Cerebellar nuclear complex (tissue), 1 donor: Measurements from ENCODE around the gene FNDC3B.

Source experiments
- DNase-seq, 2 experiments: peaks; one replicate each; lab custom pipeline; 2025; lab: John Stamatoyannopoulos, UW

Gene FNDC3B

DNA sequence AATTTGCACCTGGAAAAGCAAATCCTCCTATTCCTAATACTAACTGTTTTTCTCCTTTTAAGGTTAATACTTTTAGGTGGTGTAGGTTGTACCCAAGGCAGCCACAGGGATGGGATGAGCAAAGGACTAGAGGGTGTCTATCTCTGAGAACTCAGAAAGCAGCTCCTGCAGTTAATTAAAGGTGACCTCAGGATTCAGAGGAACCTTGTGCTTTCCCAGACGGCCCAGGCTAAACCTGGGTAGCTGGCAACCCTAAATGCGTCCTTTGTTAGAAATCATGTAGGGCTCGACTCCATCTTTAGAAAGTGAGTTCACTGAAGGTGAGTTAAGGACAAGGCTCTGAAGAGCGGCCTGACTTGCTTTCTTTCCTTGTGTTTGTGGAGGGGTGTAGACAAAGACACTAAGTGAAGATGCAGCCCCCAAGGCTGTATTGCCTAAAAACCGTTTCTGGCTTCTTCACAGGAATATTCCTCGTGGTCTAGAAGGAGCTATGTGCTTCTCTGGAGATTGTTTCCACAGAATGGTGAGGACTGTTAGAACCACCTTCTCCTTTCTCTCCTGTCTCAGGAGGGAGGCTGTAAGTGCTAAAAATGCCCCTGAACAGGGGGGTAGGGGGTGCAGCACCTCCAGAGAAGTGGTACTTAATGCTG lies 14.9 kb downstream of the FNDC3B start:
- no peak for DNase-seq

DNA sequence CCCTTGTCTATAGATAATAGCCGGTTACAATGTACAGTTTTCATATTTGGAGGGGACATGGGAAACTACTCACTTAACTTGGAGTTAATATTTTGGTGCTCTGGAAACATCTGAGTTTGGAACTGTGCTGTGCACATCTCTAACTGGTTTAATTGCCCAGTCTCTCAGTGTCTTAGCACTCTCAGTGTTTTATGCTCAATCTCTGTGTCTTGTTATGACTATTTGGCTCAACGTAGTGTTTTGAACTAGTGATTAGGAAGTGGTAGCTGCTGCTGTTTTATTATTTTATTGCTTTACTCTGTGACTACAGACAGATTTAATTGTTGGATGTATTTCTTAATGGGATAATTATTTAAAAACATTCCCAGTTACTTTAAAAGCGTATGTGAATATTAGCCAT lies 17.0 kb downstream of the FNDC3B start:
- no peak for DNase-seq

DNA sequence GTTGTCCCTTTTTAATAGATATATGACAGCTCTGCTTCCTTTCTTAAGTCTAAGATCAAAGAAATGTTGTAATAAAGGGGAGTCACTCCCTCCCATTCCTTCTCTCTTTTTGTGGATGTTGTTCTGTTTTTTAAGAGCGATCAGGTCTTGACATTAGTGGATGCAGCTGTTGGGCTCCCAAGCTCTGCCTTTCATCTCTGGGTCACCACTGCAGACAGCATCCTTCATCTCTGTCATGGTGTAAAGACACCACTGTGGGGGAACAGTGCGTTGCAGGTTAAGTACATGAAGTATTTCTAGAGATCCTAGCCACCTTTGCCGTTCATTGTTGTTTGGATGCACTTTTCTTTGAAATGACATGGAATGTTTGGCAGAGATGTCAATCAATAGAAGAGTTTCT lies 17.7 kb downstream of the FNDC3B start:
- DNase-seq, result no peak

DNA sequence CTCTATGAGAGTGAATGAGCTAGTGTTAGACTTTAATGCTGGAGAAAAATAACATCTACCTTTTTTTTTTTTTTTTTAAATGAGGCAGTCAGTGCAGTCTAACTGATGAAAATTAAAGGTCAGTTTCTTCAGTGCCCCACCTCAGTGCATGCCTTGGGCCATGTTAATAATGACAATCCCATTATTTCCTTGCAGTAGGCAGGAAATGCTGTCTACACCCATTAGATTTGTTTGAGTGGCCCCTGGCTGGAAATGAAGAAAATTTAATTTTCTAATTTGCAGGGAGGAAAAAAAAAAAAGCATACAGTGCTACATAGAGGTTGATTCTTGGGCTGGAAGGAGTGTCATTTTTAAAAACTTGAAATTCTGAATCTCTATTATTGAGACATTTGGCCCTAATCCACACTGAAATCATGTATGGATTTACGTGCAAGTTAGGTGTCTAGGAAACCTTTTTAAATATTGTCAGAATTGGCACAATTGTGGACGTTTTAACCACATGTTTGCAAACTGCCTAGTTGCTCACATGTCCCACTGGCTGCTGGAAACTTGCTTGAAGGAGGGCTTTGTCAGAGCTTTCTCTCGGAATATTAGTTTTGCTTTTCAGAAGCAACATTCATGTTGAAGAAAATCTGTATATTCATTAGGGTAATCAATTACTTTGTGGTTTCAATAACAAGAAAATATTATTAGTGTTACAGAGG lies 18.4 kb downstream of the FNDC3B start:
- no peak for DNase-seq

DNA sequence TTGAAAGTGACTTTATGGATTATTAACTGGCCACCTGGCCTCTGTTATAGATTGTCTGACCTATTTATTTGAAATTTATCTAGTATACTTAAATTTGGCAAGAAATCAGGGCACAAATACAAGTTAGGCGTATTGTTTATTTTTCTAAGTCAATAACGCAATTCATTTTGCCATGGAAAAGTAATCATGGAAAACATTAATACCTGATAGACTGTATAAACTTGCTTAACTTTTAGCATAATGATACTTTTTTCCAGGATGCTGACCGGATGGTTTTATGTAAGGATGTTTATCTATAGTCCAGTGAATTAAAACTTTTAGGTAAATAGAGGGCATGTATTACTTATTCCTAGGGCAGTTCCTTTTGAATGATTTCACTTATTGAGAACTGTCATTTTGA lies 20.2 kb downstream of the FNDC3B start:
- no peak for DNase-seq

DNA sequence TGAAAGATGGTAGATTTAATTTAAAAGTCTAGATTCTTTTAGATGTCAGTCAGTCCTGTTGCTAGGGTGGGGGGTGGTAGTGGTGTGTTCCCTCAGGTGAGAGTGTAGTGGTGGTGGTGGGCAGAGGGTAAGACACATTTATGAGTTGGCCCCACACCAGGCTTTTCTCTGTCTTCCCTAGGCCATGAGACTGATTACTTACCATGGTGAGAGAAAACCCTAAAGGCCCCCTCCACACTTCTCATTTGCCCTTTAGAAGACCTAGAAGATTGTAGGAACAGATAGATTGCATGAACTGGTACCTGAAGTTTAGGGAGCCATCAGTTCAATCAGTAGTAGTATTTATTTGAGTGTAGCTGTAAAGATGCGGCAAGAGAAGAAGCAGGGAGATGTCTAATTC lies 20.9 kb downstream of the FNDC3B start:
- DNase-seq, result no peak

DNA sequence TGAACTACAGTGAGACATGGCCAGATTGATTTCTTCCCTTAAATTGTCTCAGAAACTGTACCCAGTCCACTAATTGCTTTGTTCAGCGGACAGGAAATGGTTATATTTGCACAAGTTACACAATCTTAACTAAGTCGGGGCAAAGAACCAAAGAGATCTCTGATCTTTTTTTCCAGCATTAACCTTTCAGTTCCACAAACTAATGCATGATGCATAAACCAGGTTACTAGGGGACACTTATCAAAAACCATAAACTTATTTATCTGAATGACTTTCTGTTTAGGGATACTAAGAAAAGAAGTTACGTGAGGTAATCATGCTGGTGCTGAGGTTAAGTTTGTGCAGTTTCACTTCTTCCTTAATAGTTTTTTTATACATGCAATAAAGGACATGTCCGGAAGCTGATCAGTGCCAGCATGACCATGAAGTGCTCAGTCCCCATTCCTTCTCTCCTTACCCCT lies 22.4 kb downstream of the FNDC3B start:
- DNase-seq, result no peak

DNA sequence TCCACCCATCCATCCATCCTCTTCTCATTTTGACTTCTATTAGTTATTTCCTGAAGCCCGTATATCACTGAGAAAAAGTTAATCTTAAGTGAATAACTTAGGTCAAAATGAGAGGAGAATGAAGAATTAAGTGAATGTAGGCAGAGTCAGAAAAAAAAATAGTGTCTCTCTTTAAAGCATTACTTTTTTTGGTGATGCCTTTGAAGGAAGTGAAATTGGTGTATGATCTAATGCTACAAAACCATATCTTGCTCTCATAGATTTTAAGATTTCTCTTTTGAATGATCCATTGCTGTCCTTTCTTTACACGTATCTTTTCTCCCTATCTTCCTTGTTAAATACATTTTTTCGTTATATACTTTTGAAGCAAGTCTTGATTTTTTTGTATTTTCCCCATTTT lies 23.4 kb downstream of the FNDC3B start:
- no peak for DNase-seq

DNA sequence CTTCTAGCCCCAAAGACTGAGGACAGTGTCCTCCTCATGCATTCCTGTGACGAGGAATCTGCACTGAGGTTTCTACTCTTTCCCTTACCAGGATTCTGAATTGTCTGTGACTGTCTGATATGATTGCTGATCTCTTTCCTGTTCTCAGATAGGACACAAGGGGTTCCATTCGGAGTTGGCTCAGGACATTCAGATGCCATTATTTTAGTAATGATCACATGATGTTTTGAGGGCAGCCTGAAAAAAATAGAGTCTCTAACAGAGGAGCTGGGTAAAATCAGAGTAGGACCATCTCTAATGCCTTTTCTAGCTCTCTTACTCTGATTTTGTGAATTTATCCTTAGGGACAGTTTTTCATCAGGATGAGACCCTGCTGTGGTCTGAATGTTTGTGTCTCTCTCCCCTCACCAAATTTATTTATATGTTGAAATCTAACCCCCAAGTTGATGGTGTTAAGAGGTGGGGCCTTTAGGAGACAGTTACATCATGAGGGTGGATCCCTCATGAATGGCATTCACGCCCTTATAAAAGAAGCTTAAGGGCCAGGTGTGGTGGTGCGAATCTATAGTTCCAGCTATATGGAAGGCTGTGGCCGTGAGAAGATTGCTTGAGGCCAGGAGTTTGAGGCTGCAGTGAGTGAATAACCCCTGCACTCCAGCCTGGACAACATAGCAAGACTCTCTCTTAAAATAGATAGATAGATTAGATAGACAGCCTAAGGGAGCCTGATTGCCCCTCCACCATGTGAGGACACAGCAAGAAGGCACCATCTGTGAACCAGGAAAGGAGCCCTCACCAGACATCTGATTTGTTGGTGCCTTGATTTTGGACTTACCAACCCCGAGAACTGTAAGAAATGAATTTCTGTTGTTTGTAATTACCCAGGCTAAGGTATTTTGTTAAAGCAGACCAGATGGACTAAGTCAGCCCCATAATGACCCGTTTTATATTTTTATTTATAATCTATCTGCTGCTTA lies 24.4 kb downstream of the FNDC3B start:
- no peak for DNase-seq

DNA sequence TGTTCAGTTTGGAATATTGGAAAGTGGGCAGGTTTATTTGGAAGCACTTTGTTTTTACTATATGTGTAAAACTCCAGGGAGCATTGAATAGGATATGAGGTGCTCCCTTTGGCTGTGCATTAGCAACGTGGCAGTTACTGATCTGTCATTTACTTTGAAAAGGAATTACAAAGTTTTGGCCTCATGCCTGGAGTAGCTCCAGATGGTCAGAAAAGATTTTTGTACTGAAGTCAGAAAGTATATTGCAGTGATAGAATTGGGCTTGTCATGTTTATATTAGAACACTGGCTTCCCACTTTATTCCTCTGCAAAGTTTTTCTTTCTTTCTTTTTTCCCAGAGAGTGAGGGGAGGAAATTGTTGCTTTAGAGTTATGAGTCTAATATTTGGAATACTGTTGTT lies 26.1 kb downstream of the FNDC3B start:
- no peak for DNase-seq

DNA sequence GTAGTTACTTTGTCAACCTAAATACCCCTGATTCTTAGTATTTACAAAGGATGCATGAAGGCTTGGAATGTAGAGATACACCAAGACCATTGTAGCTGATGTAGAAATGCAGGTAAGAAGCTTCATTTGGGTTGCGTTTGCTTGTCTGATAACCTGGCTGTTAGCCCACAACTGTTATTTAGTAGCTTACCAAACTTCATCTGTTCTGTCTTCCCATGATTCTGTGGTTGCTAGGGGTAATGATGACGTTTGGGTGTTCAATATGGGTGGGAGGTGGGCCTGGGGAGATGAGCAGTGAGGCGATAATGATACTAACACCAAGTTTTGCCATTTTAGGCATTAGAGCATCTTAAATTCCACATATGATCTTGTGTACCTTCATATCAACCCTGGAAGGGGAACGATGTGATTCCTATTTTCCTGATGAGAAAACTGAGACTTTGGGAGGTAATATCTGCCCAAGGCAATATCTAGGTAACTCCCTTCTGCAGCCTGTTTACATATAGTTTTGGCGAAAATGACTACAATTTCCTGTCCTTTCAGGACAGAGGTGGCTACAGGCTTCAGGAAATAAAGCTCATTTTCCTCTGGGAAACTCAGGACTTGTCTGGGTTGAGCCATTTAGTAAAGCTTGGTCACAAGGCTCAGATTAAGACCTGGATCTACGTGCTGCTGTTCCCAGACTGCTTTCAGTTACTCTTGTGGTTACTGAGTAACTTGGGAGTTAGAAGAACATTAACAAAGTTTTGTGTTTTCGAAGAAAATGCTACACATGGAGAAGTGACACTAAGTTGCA lies 26.8 kb downstream of the FNDC3B start:
- DNase-seq, result no peak

DNA sequence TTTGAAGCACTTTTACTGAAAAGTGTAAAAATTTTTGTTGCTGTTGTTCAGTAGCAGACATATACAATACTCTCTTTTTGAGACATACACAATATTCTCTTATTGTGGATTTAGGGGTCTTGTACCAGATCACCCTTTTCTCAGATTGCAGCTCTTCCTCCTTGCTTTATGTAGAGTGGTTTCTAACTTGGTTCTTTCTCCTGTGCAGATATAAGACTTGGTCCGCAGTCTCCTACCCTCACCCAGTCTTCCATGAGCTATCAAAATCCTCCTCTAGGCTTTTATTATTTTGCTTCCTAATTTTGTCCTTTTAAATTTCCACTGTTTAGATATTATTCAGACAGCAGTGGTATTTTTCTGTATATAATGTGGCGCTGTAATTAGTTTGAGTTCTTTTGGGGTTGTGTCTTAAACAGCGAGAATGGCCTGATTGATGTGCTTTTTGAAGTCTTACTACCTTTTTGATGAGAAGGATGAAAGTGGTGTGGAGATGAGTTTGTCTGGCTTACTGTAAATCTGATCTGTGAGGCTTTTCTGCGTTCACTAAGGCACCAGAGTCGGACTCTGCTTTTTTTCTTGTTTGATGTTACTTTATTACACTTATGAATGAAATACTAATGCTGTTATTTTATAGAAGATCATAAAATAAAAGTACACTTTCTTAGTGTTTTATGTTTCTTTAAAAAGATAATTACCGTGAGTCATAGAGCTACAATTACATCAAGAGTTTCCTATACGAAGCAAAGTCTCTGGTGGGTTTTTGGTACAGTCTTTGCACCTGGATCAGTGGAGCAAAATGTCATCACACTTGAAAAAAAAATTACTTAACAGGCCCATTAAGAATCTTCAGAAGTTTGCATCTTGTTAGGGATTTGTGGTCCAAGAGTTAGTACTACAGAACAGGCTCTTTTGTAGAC lies 27.8 kb downstream of the FNDC3B start:
- no peak for DNase-seq

DNA sequence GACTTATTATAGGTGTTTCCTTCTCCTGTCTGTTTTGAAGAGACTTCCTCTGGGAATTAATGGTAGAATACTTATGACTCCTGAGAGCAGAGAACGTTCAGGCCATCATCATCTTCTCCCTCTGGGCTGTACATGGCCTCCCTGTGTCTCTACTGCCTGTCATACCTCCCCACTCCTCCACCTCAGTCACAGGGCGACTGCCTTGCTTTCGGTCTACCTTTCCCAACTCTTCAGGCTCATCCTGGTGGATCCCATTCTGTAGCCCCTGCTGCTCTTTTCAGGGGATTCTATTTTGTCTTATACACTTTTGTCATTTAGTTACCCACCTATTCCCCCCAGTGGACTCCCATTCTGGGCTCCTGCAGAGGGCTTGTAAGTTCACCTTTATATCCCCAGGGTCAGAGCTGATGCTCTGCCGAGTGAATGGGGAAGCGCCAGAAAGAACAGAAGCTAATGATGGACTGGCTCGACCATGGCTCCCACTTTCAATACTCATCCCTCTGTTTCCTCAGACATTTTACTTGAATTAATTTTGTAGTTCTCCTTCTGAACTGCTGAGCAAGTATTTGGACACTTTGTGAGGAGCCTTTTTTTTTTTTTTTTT lies 28.6 kb downstream of the FNDC3B start:
- no peak for DNase-seq

DNA sequence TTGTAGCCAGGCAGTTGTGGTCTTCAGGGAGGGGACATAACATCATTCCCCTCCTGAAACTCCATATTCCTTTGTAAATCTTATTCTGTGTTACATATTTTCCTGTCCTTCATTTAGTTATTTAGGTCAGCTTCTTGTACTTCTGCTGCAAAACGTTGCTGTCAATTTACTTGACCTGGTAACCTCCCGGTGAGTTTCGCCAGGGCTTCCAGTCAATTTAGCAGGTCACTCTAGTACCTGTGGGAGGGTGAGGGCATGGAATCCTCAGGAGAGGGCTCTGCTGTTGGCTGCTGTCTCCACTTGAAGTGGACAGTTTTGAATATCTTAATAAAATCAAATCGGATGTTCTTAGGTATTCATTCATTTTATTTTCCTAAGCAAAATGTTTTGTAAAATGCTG lies 29.6 kb downstream of the FNDC3B start:
- no peak for DNase-seq

DNA sequence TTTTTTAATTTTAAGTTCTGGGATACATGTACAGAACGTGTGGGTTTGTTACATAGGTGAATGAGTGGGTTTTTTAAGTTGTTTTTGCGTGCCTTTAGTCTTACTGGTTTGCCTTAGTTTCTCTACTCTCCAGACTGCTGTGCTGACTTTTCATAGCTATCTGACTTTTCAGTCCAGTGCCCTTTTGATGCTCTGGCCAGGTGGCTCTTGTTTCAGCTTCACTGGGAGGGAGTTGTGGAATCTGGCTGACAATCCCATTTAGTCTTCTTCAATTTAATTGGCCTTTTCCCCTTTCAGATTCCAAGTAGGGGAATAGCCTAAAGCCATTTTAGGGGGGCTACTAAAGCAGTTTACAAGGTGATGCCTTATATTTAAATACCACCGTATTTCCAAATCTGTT lies 30.1 kb downstream of the FNDC3B start:
- DNase-seq, result no peak

DNA sequence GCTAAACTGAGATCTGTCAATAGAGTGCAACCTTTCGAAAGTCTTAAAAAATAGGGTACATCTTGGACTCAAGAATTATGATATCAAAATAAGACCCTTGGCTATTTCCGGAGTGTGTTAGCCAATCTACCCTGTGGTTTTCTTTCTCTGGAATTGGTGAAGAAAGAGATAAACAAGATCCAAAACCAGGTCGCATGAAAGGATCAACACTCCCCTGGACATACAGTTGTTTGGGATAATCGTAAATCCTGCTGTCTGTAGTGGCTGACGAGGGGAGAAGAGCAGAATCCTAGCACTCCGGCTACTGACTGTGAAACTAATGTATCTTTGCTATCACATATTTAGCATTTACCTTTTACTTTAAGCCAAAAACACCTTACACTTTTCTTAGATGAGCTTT lies 30.9 kb downstream of the FNDC3B start:
- DNase-seq, result no peak

DNA sequence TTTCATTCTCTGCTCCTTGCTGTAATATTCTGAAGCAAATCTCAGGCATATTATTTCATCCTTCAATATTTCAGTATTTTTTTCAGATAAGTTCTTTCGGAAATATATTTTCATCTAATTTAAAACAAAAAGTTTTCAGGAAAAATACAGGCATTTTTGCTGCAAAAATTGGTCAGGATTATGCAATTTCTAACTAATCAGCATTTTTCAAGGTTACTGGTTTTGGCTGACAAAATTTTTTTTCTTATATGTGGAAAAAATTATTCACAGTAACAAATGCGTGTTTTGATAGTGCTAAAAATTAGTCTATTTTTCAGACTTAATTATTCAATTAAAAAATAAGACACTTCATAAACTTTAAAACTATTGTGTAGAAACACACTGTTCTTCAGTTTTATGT lies 31.4 kb downstream of the FNDC3B start:
- no peak for DNase-seq

DNA sequence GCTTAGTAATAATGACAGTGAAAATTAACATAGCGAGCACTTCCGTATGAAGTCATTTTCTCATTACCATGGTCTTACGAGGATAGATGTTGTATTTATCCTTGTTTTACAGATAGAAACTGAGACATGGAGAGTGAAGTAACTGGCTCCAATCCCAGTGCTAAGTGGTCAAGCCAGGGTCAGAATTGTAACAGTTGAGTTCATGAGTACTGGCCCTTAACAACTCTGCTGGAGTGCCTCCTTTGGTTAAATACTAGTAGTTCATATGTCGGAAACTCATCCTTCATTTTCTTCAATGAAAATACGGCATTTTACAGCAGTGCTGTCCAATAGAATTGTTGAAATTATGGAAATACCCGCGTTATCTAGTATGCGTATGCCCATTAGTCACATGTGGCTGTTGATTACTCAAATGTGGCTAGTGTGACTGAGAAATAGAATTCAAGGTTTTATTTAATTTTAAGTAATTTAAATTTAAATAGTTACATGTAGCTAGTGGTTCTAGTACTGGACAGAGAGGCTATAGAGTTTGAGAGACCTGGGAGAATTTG lies 32.5 kb downstream of the FNDC3B start:
- DNase-seq, result no peak

DNA sequence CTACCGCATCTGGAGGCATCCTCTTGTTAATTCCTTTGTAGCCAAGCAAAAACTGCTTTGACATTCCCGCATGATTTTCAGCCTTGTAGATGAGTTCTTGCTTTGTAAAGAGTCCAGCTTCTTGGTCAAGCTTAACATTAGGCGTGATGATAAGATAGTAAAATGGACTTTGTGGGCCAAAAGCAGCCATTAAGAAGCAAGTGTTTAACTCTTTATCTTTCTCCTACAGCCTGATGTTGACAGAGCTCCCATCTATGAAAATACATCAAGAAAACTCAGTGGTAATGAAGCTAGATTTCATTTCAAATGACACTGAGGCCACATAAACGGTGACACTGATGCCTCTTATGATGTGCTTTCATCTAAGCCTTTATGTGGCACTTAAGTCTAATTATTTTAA lies 33.2 kb downstream of the FNDC3B start:
- DNase-seq, result no peak

DNA sequence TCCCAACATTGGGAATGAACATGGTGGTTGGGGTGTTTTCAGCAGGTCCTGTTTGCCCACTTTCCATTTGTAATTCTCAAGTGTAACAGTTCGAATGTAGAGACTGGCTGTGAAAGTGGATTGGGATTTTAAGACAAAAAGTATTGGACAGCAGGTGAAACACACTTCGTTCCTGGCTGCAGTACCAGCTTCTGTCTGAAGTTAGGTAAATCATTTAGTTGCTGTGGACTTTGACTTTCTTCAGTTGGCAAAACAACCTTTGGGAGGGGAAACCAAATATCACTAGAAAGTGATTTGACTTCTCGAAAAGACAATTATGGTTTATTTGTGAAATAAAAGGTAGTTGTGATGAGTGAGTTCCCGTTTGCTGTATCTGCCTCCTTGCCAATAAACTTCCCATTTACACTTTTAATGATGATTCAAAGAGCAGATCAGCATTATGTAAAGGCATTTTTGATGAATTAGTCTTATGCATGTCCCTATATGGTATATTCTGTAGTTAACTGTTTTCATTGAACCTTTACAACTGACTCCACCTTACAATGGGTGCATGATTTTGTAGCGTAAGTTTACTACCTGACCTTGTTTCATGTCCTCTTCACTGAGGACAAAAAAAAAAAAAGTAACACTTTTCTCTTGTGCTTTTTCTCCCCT lies 34.0 kb downstream of the FNDC3B start:
- no peak for DNase-seq
